GM12892 (cell line): Measurements from ENCODE around the gene DKC1.

Source experiments
- POLR2AphosphoS5 ChIP-seq: IDR thresholded peaks from 2 replicates; pipeline ENCODE4 v1.6.1; 2011; ENCODE audit warnings: low read depth, low read length, control low read depth
- TAF1 ChIP-seq: IDR thresholded peaks from 2 replicates; pipeline ENCODE4 v1.6.1; 2011; ENCODE audit warnings: low read depth, mild to moderate bottlenecking, control low read depth, low read length, borderline replicate concordance

DNA sequence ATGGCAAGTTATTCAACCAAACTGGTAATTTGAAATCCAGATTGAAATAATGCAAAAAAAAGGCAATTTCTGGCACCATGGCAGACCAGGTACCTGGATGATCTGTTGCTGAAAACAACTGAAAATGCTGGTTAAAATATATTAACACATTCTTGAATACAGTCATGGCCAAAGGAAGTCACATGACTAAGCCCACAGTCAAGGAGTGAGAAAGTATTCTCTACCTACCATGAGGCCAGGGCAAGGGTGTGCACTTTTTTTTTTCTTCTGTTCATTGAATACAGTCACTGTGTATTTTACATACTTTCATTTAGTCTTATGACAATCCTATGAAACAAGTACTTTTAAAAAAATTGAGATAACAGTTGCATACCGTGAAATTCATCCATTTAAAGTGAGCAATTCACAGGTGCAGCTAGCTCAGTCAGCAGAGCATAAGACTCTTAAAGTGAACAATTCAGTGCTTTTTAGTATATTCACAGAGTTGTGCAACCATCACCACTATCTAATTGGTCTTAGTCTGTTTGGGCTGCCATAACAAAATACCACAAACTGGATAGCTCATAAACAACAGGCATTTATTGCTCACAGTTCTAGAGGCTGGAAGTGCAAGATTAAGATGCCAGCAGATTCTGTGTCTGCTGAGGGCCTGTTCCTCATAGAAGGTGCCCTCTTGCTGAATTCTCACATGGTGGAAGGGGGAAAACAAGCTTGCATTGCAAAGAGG, 47.4 kb downstream of the DKC1 start:
- no peak for TF ChIP-seq POLR2AphosphoS5
- no peak for TF ChIP-seq TAF1
